Measurements from ENCODE around the gene C16orf87. TPM values are rescaled to one million over a fixed set of nuclear protein-coding genes. Genes with fewer than 3 reads are reported as not detected.

The C16orf87 gene
- polyA plus RNA-seq, 1 donor (not counting 4 experiments of a cell fraction or from before 2014, with no cell fraction given): 10.2 TPM

GRCh38 chr16:46813611-46814010 is 17.4 kb downstream of the C16orf87 start:
- H4K20me1 ChIP-seq (ENCODE audit: control insufficient read depth, extremely low read depth, insufficient read depth, low read length): no peaks in the 10 kb centered on the region
- H3K27ac ChIP-seq (ENCODE audit: control insufficient read depth, insufficient read depth, low read length): no peak overlapping the region
- peaks cover 7% of the 10 kb centered on the region for H3K4me1 ChIP-seq (ENCODE audit: control insufficient read depth, extremely low read depth, insufficient read depth, low read length)
- no peak overlapping the region for H3K4me2 ChIP-seq (ENCODE audit: control insufficient read depth, extremely low read depth, insufficient read depth, low read depth, low read length)
- no peaks in the 10 kb centered on the region for H3K9me1 ChIP-seq (ENCODE audit: control insufficient read depth, extremely low read depth, insufficient read depth, low read length)
- TF ChIP-seq CTCF (optimal IDR thresholded peaks at IDR 0.05 in 1 of 3, IDR thresholded peaks at IDR 0.05 in 1 of 3, conservative IDR thresholded peaks at IDR 0.05 in 1 of 3; ENCODE audit: extremely low read depth in 1 of 3, insufficient read depth in 2 of 3, low read length in 3 of 3) (no peak), EZH2 (IDR thresholded peaks at IDR 0.05; ENCODE audit: low read length) (no peak)
- no peaks in the 10 kb centered on the region for H3K9me3 ChIP-seq (ENCODE audit: control insufficient read depth, low read depth, low read length)
- H3K27me3 ChIP-seq (ENCODE audit: control insufficient read depth, extremely low read depth, insufficient read depth, low read length): no peaks in the 10 kb centered on the region
- H3K36me3 ChIP-seq (ENCODE audit: control insufficient read depth in 2 of 2, extremely low read depth in 1 of 2, insufficient read depth in 2 of 2, low read length in 2 of 2): no peaks in the 10 kb centered on the region
- DNase-seq (ENCODE audit: low read depth, low spot score) (no peak), FAIRE-seq (no peak)
- H3K4me3 ChIP-seq (ENCODE audit: control insufficient read depth in 2 of 3, extremely low read depth in 1 of 3, insufficient read depth in 2 of 3, low read depth in 1 of 3, low read length in 3 of 3): no peak overlapping the region
- H3K79me2 ChIP-seq (ENCODE audit: control insufficient read depth, insufficient read depth, low read length): peaks cover 74% of the 10 kb centered on the region
- no peak overlapping the region for H2AFZ ChIP-seq (ENCODE audit: control insufficient read depth, low read length)
- no peak overlapping the region for H3K9ac ChIP-seq (ENCODE audit: control insufficient read depth, extremely low read depth, insufficient read depth, low read length)
- dilution Hi-C loops (cut with MboI; ENCODE audit: extremely low pct_ligation_motif_present, low sequenced_read_pairs): no loop called here

GRCh38 chr16:46812781-46813540 is 18.0 kb downstream of the C16orf87 start:
- DNase-seq (ENCODE audit: low read depth, low spot score) (no peak), FAIRE-seq (no peak)
- Histone ChIP-seq H3K79me2 (ENCODE audit: control insufficient read depth, insufficient read depth, low read length) (peaks cover 74% of the 10 kb centered on the region), H3K4me2 (ENCODE audit: control insufficient read depth, extremely low read depth, insufficient read depth, low read depth, low read length) (no peak overlapping the region), H2AFZ (ENCODE audit: control insufficient read depth, low read length) (no peak overlapping the region), H3K27me3 (ENCODE audit: control insufficient read depth, extremely low read depth, insufficient read depth, low read length) (no peaks in the 10 kb centered on the region), H3K9me3 (ENCODE audit: control insufficient read depth, low read depth, low read length) (no peaks in the 10 kb centered on the region), H3K36me3 (ENCODE audit: control insufficient read depth in 2 of 2, extremely low read depth in 1 of 2, insufficient read depth in 2 of 2, low read length in 2 of 2) (no peaks in the 10 kb centered on the region), H4K20me1 (ENCODE audit: control insufficient read depth, extremely low read depth, insufficient read depth, low read length) (no peaks in the 10 kb centered on the region), H3K4me1 (ENCODE audit: control insufficient read depth, extremely low read depth, insufficient read depth, low read length) (peaks cover 7% of the 10 kb centered on the region), H3K9ac (ENCODE audit: control insufficient read depth, extremely low read depth, insufficient read depth, low read length) (no peak overlapping the region), H3K9me1 (ENCODE audit: control insufficient read depth, extremely low read depth, insufficient read depth, low read length) (no peaks in the 10 kb centered on the region), H3K4me3 (ENCODE audit: control insufficient read depth in 2 of 3, extremely low read depth in 1 of 3, insufficient read depth in 2 of 3, low read depth in 1 of 3, low read length in 3 of 3) (no peak overlapping the region), H3K27ac (ENCODE audit: control insufficient read depth, insufficient read depth, low read length) (no peak overlapping the region)
- dilution Hi-C loops (cut with MboI; ENCODE audit: extremely low pct_ligation_motif_present, low sequenced_read_pairs): no loop called here
- TF ChIP-seq EZH2 (IDR thresholded peaks at IDR 0.05; ENCODE audit: low read length) (no peak), CTCF (optimal IDR thresholded peaks at IDR 0.05 in 1 of 3, IDR thresholded peaks at IDR 0.05 in 1 of 3, conservative IDR thresholded peaks at IDR 0.05 in 1 of 3; ENCODE audit: extremely low read depth in 1 of 3, insufficient read depth in 2 of 3, low read length in 3 of 3) (no peak)
